HG03280 (cell line): ENCODE results near the gene ZFP64.
"Not testable (repeated sequence)": the region's sequence is repeated elsewhere in the genome, so short reads cannot be mapped to it uniquely, and the experiment has no call there.

Source experiments
- ATAC-seq: cut with Tn5 transposase; IDR thresholded peaks from one replicate; pipeline ENCODE4 v1.9.1; 2021; ENCODE audit warnings: mild to moderate bottlenecking, moderate library complexity; ENCODE audit not compliant: unreplicated experiment

Gene ZFP64

GRCh38 chr20:52191132-52191915, at the start of gene ZFP64:
ZFP64 (minus strand) TSS chr20:52191779; CDS start chr20:52191636, 143 bp downstream.
- ATAC-seq, result peak; percentile 71

- no peak for ATAC-seq
These were observed 49.2 kb upstream of the ZFP64 start for GRCh38 chr20:52240802-52241201.

GRCh38 chr20:52239102-52239501, 47.5 kb upstream of the ZFP64 start:
- no peak for ATAC-seq

GRCh38 chr20:52236292-52236691, 44.7 kb upstream of the ZFP64 start:
- ATAC-seq, result no peak

- no peak for ATAC-seq
These were observed 43.5 kb upstream of the ZFP64 start for GRCh38 chr20:52235129-52235528.

GRCh38 chr20:52234302-52235045, 42.9 kb upstream of the ZFP64 start:
- no peak for ATAC-seq

GRCh38 chr20:52231230-52231746, 39.7 kb upstream of the ZFP64 start:
- ATAC-seq, result no peak

GRCh38 chr20:52230409-52230808, 38.8 kb upstream of the ZFP64 start:
- no peak for ATAC-seq

GRCh38 chr20:52229346-52229745, 37.8 kb upstream of the ZFP64 start:
- ATAC-seq, result not testable (repeated sequence)

GRCh38 chr20:52226370-52226769, 34.8 kb upstream of the ZFP64 start:
- ATAC-seq, result no peak

GRCh38 chr20:52224920-52225319, 33.3 kb upstream of the ZFP64 start:
- ATAC-seq, result no peak

GRCh38 chr20:52221362-52221761, 29.8 kb upstream of the ZFP64 start:
- not testable (repeated sequence) for ATAC-seq

GRCh38 chr20:52220891-52221290, 29.3 kb upstream of the ZFP64 start:
- ATAC-seq, result not testable (repeated sequence)

- no peak for ATAC-seq
These were observed 27.9 kb upstream of the ZFP64 start for GRCh38 chr20:52219441-52219840.

GRCh38 chr20:52217689-52218395, 26.3 kb upstream of the ZFP64 start:
- no peak for ATAC-seq

- ATAC-seq, result no peak
These were observed 22.4 kb upstream of the ZFP64 start for GRCh38 chr20:52213995-52214394.

- no peak for ATAC-seq
These were observed 21.4 kb upstream of the ZFP64 start for GRCh38 chr20:52212943-52213342.

GRCh38 chr20:52210037-52210990, 18.7 kb upstream of the ZFP64 start:
- ATAC-seq, result no peak

- ATAC-seq, result no peak
These were observed 17.6 kb upstream of the ZFP64 start for GRCh38 chr20:52209154-52209571.
